ENCODE data around the gene FZD7. TPM values are rescaled to one million over a fixed set of nuclear protein-coding genes. Genes with fewer than 3 reads are reported as not detected.

FZD7 gene
- total and polyA plus RNA-seq, 9 of the 15 experiments (the other 6 are each of a cell fraction or from before 2014, with no cell fraction given) = 0.11 to 2.4 (median 0.69) TPM

- no peak overlapping the region for H3K4me3 ChIP-seq
- H3K4me1 ChIP-seq (replicated peaks in 1 of 2; ENCODE audit: control insufficient read depth in 2 of 2, insufficient read depth in 2 of 2, low read length in 2 of 2) = no peaks in the 10 kb centered on the region
- POLR2A ChIA-PET = no interaction called here
- H3K27ac ChIP-seq (ENCODE audit: extremely low read depth, low read depth, low read length) = no peak overlapping the region
- H3K9me1 ChIP-seq (ENCODE audit: control insufficient read depth, insufficient read depth, low read length) = no peaks in the 10 kb centered on the region
- no peak overlapping the region for H3K4me2 ChIP-seq (ENCODE audit: insufficient read depth, low read length)
- H3K9ac ChIP-seq (ENCODE audit: insufficient read depth in 1 of 2, low read depth in 2 of 2, low read length in 2 of 2) = no peak overlapping the region
- ATAC-seq (no peak), DNase-seq (ENCODE audit: extremely low read depth in 1 of 4, low spot score in 3 of 4) (no peak), FAIRE-seq (no peak)
- CTCF ChIA-PET (ENCODE audit: low intra/inter-chr PET ratio) = no interaction called here
- TF ChIP-seq LARP7 (IDR thresholded peaks at IDR 0.05) (no peak), ZNF395 (CRISPR knock-in tag; IDR thresholded peaks at IDR 0.05) (no peak)
- no peak overlapping the region for H2AFZ ChIP-seq (ENCODE audit: low read depth, low read length)
- peaks cover 6 to 30% of the 10 kb centered on the region in 2 experiments; a peak in 3 of 5 replicates for H3K27me3 ChIP-seq (ENCODE audit: control insufficient read depth in 2 of 2, insufficient read depth in 2 of 2, low read length in 2 of 2)
- H3K9me3 ChIP-seq (replicated peaks; ENCODE audit: control insufficient read depth, insufficient read depth, low read depth, low read length) = no peaks in the 10 kb centered on the region
- in situ Hi-C loops (cut with MboI) (no loop called here), intact Hi-C loops (cut with micrococcal nuclease) (no loop called here)
- no peaks in the 10 kb centered on the region for H3K36me3 ChIP-seq (ENCODE audit: control insufficient read depth, insufficient read depth, low read length)
- BruUV-seq (replicated peaks) = no TSS peak
- no peaks in the 10 kb centered on the region for H4K20me1 ChIP-seq (replicated peaks; ENCODE audit: control insufficient read depth, insufficient read depth, low read length)
- H3K79me2 ChIP-seq (ENCODE audit: control insufficient read depth, insufficient read depth, low read length) = no peaks in the 10 kb centered on the region
- 0% methylated on average over 2 of the region's 2 CpGs for WGBS (ENCODE audit: insufficient coverage, low coverage, missing lambda C conversion rate)
Observed at GRCh38 chr2:201994973-201995638, 38.5 kb upstream of the FZD7 start.

- H3K9me3 ChIP-seq (replicated peaks; ENCODE audit: control insufficient read depth, insufficient read depth, low read depth, low read length) = no peaks in the 10 kb centered on the region
- H3K27ac ChIP-seq (ENCODE audit: extremely low read depth, low read depth, low read length) = no peak overlapping the region
- ChIA-PET CTCF (ENCODE audit: low intra/inter-chr PET ratio) (no interaction called here), POLR2A (no interaction called here)
- H3K36me3 ChIP-seq (ENCODE audit: control insufficient read depth, insufficient read depth, low read length) = no peaks in the 10 kb centered on the region
- 3% methylated on average over 6 of the region's 11 CpGs for WGBS (ENCODE audit: insufficient coverage, low coverage, missing lambda C conversion rate)
- no peak overlapping the region for H3K4me3 ChIP-seq
- DNase-seq (ENCODE audit: extremely low read depth in 1 of 4, low spot score in 3 of 4) = no peak
- ATAC-seq = no peak
- H4K20me1 ChIP-seq (replicated peaks; ENCODE audit: control insufficient read depth, insufficient read depth, low read length) = no peaks in the 10 kb centered on the region
- in situ Hi-C loops (cut with MboI) = no loop called here
- H3K9me1 ChIP-seq (ENCODE audit: control insufficient read depth, insufficient read depth, low read length) = no peaks in the 10 kb centered on the region
- no peak overlapping the region for H2AFZ ChIP-seq (ENCODE audit: low read depth, low read length)
- no peak overlapping the region for H3K9ac ChIP-seq (ENCODE audit: insufficient read depth in 1 of 2, low read depth in 2 of 2, low read length in 2 of 2)
- no peaks in the 10 kb centered on the region for H3K79me2 ChIP-seq (ENCODE audit: control insufficient read depth, insufficient read depth, low read length)
- no peak for FAIRE-seq
- no peaks in the 10 kb centered on the region for H3K4me1 ChIP-seq (replicated peaks in 1 of 2; ENCODE audit: control insufficient read depth in 2 of 2, insufficient read depth in 2 of 2, low read length in 2 of 2)
- no TSS peak for BruUV-seq (replicated peaks)
- H3K27me3 ChIP-seq (ENCODE audit: control insufficient read depth in 2 of 2, insufficient read depth in 2 of 2, low read length in 2 of 2) = peaks cover 6 to 30% of the 10 kb centered on the region in 2 experiments; a peak in 3 of 5 replicates
- intact Hi-C loops (cut with micrococcal nuclease) = no loop called here
- no peak overlapping the region for H3K4me2 ChIP-seq (ENCODE audit: insufficient read depth, low read length)
- TF ChIP-seq SPI1 (IDR thresholded peaks at IDR 0.05; ENCODE audit: borderline replicate concordance, low read depth, low read length) = no peak
- TF ChIP-seq BRCA1 (IDR thresholded peaks at IDR 0.05) = no peak
- TF ChIP-seq BRCA1 (CRISPR knock-in tag; IDR thresholded peaks at IDR 0.05) = no peak
- no peak for TF ChIP-seq PPARD (CRISPR knock-in tag; IDR thresholded peaks at IDR 0.05)
- TF ChIP-seq SAFB2 (IDR thresholded peaks at IDR 0.05; ENCODE audit: borderline replicate concordance, low read depth, low read length, severe bottlenecking) = no peak
- TF ChIP-seq ZNF398 (CRISPR knock-in tag; IDR thresholded peaks at IDR 0.05) = no peak
- TF ChIP-seq HIVEP1 (CRISPR knock-in tag; IDR thresholded peaks at IDR 0.05) = no peak
- TF ChIP-seq ZNF512 (tag; IDR thresholded peaks at IDR 0.05) = no peak
- no peak for TF ChIP-seq PRMT5 (CRISPR knock-in tag; IDR thresholded peaks at IDR 0.05)
- TF ChIP-seq PCBP1 (IDR thresholded peaks at IDR 0.05; ENCODE audit: low read depth, low read length, poor library complexity, severe bottlenecking) = no peak
Observed at GRCh38 chr2:201996006-201996405, 37.6 kb upstream of the FZD7 start.

All from K562 (cell line).